GM19463 (cell line): ENCODE measurements around the gene DLAT.
A peak's percentile ranks its signal among the peaks of the same experiment; 100 is the strongest.
"Not testable (repeated sequence)": the region's sequence is repeated elsewhere in the genome, so short reads cannot be mapped to it uniquely, and the experiment has no call there.

Experiments used
- ATAC-seq: cut with Tn5 transposase; IDR thresholded peaks from one replicate; pipeline ENCODE4 v1.9.1; 2021; ENCODE audit warnings: mild to moderate bottlenecking, moderate library complexity; ENCODE audit not compliant: unreplicated experiment

DLAT gene

GRCh38 chr11:112024773-112025678 is at the start of gene DLAT:
DLAT (plus strand) TSS chr11:112025408; CDS start chr11:112025473, 65 bp downstream.
- peak; percentile 69 for ATAC-seq

- ATAC-seq, result no peak
These were observed 49.0 kb upstream of the DLAT start for GRCh38 chr11:111976119-111976766.

- ATAC-seq, result no peak
These were observed 48.5 kb upstream of the DLAT start for GRCh38 chr11:111976767-111977145.

GRCh38 chr11:111977146-111978027 is 47.8 kb upstream of the DLAT start:
- no peak for ATAC-seq

GRCh38 chr11:111978028-111978771 is 47.0 kb upstream of the DLAT start:
- no peak for ATAC-seq

- ATAC-seq, result no peak
These were observed 45.1 kb upstream of the DLAT start for GRCh38 chr11:111980062-111980461.

- no peak for ATAC-seq
These were observed 43.9 kb upstream of the DLAT start for GRCh38 chr11:111981270-111981669.

GRCh38 chr11:111982019-111982464 is 43.2 kb upstream of the DLAT start:
- ATAC-seq, result peak; percentile 68

GRCh38 chr11:111982541-111983186 is 42.5 kb upstream of the DLAT start:
- no peak for ATAC-seq

- ATAC-seq, result no peak
These were observed 41.8 kb upstream of the DLAT start for GRCh38 chr11:111983187-111983986.

GRCh38 chr11:111986589-111986988 is 38.6 kb upstream of the DLAT start:
- no peak for ATAC-seq

GRCh38 chr11:111990381-111990780 is 34.8 kb upstream of the DLAT start:
- ATAC-seq, result no peak

- ATAC-seq, result no peak
These were observed 32.9 kb upstream of the DLAT start for GRCh38 chr11:111992206-111992855.

- ATAC-seq, result no peak
These were observed 29.1 kb upstream of the DLAT start for GRCh38 chr11:111996129-111996528.

GRCh38 chr11:111996669-111997068 is 28.5 kb upstream of the DLAT start:
- not testable (repeated sequence) for ATAC-seq

GRCh38 chr11:111999111-111999510 is 26.1 kb upstream of the DLAT start:
- ATAC-seq, result no peak

GRCh38 chr11:112000703-112001102 is 24.5 kb upstream of the DLAT start:
- ATAC-seq, result no peak

- ATAC-seq, result no peak
These were observed 22.6 kb upstream of the DLAT start for GRCh38 chr11:112002491-112003216.
